Measurements from ENCODE around the gene SMS.

Gene SMS

GRCh38 chrX:21932292-21933002, 8.1 kb upstream of the SMS start:
- no peaks in the 10 kb centered on the region for H3K36me3 ChIP-seq (ENCODE audit: control insufficient read depth, insufficient read depth, low read length)
- H3K9me3 ChIP-seq (ENCODE audit: control insufficient read depth, insufficient read depth, low read depth, low read length), result no peaks in the 10 kb centered on the region
- no peaks in the 10 kb centered on the region for H3K27me3 ChIP-seq (ENCODE audit: control insufficient read depth, insufficient read depth, low read length)
- H3K4me3 ChIP-seq (ENCODE audit: low read depth, low read length), result no peak overlapping the region
- H3K27ac ChIP-seq (ENCODE audit: low read depth, low read length), result peak overlapping the region; percentile 54; the same call in 1 of the 2 replicates
- no peak overlapping the region for H3K9ac ChIP-seq (ENCODE audit: low read length)
- H3K4me1 ChIP-seq (ENCODE audit: control insufficient read depth, insufficient read depth, low read length), result peaks cover 6% of the 10 kb centered on the region

GRCh38 chrX:21933077-21933476, 7.4 kb upstream of the SMS start:
- Histone ChIP-seq H3K4me1 (ENCODE audit: control insufficient read depth, insufficient read depth, low read length) (peaks cover 2% of the 10 kb centered on the region; the same call in 1 of the 2 replicates), H3K27ac (ENCODE audit: low read depth, low read length) (no peak overlapping the region), H3K9me3 (ENCODE audit: control insufficient read depth, insufficient read depth, low read depth, low read length) (no peaks in the 10 kb centered on the region), H3K36me3 (ENCODE audit: control insufficient read depth, insufficient read depth, low read length) (no peaks in the 10 kb centered on the region), H3K9ac (ENCODE audit: low read length) (no peak overlapping the region), H3K4me3 (ENCODE audit: low read depth, low read length) (no peak overlapping the region), H3K27me3 (ENCODE audit: control insufficient read depth, insufficient read depth, low read length) (peaks cover 2% of the 10 kb centered on the region; the same call in 1 of the 2 replicates)

- H3K9ac ChIP-seq (ENCODE audit: low read length), result no peak overlapping the region
- H3K4me3 ChIP-seq (ENCODE audit: low read depth, low read length), result no peak overlapping the region
- no peaks in the 10 kb centered on the region for H3K9me3 ChIP-seq (ENCODE audit: control insufficient read depth, insufficient read depth, low read depth, low read length)
- no peaks in the 10 kb centered on the region for H3K36me3 ChIP-seq (ENCODE audit: control insufficient read depth, insufficient read depth, low read length)
- H3K4me1 ChIP-seq (ENCODE audit: control insufficient read depth, insufficient read depth, low read length), result no peaks in the 10 kb centered on the region; the same call in 1 of the 2 replicates
- H3K27me3 ChIP-seq (ENCODE audit: control insufficient read depth, insufficient read depth, low read length), result peaks cover 3% of the 10 kb centered on the region; the same call in 1 of the 2 replicates
- H3K27ac ChIP-seq (ENCODE audit: low read depth, low read length), result no peak overlapping the region
These were observed 6.1 kb upstream of the SMS start for GRCh38 chrX:21934414-21934813.

- peaks cover 31% of the 10 kb centered on the region for H3K4me1 ChIP-seq (ENCODE audit: control insufficient read depth, insufficient read depth, low read length)
- no peaks in the 10 kb centered on the region for H3K9me3 ChIP-seq (ENCODE audit: control insufficient read depth, insufficient read depth, low read depth, low read length)
- peak overlapping the region; percentile 90 for H3K9ac ChIP-seq (ENCODE audit: low read length)
- peaks cover 3% of the 10 kb centered on the region; the same call in 1 of the 2 replicates for H3K27me3 ChIP-seq (ENCODE audit: control insufficient read depth, insufficient read depth, low read length)
- H3K27ac ChIP-seq (ENCODE audit: low read depth, low read length), result 0 out of 2 replicates have a peak overlapping the region, but pooled peaks have one; percentile 67
- H3K4me3 ChIP-seq (ENCODE audit: low read depth, low read length), result peak overlapping the region; percentile 66
- peaks cover 13% of the 10 kb centered on the region for H3K36me3 ChIP-seq (ENCODE audit: control insufficient read depth, insufficient read depth, low read length)
These were observed 603 bp upstream of the SMS start for GRCh38 chrX:21939906-21940305.

GRCh38 chrX:21943460-21944135, 3.1 kb downstream of the SMS start:
- Histone ChIP-seq H3K4me1 (ENCODE audit: control insufficient read depth, insufficient read depth, low read length) (peaks cover 65% of the 10 kb centered on the region), H3K9ac (ENCODE audit: low read length) (peak overlapping the region; percentile 59), H3K36me3 (ENCODE audit: control insufficient read depth, insufficient read depth, low read length) (peaks cover 17% of the 10 kb centered on the region), H3K4me3 (ENCODE audit: low read depth, low read length) (peak overlapping the region; percentile 66), H3K27me3 (ENCODE audit: control insufficient read depth, insufficient read depth, low read length) (no peaks in the 10 kb centered on the region), H3K27ac (ENCODE audit: low read depth, low read length) (peak overlapping the region; percentile 53; the same call in 1 of the 2 replicates), H3K9me3 (ENCODE audit: control insufficient read depth, insufficient read depth, low read depth, low read length) (no peaks in the 10 kb centered on the region)

GRCh38 chrX:21944136-21944615, 3.7 kb downstream of the SMS start:
- Histone ChIP-seq H3K9me3 (ENCODE audit: control insufficient read depth, insufficient read depth, low read depth, low read length) (no peaks in the 10 kb centered on the region), H3K36me3 (ENCODE audit: control insufficient read depth, insufficient read depth, low read length) (peaks cover 21% of the 10 kb centered on the region), H3K9ac (ENCODE audit: low read length) (peak overlapping the region; percentile 17), H3K4me3 (ENCODE audit: low read depth, low read length) (peak overlapping the region; percentile 66), H3K27me3 (ENCODE audit: control insufficient read depth, insufficient read depth, low read length) (no peaks in the 10 kb centered on the region), H3K4me1 (ENCODE audit: control insufficient read depth, insufficient read depth, low read length) (peaks cover 71% of the 10 kb centered on the region), H3K27ac (ENCODE audit: low read depth, low read length) (peak overlapping the region; percentile 53; the same call in 1 of the 2 replicates)

- Histone ChIP-seq H3K36me3 (ENCODE audit: control insufficient read depth, insufficient read depth, low read length) (peaks cover 20% of the 10 kb centered on the region), H3K27me3 (ENCODE audit: control insufficient read depth, insufficient read depth, low read length) (no peaks in the 10 kb centered on the region), H3K27ac (ENCODE audit: low read depth, low read length) (peak overlapping the region; percentile 30; the same call in 1 of the 2 replicates), H3K9ac (ENCODE audit: low read length) (peak overlapping the region; percentile 40), H3K4me1 (ENCODE audit: control insufficient read depth, insufficient read depth, low read length) (peaks cover 73% of the 10 kb centered on the region), H3K4me3 (ENCODE audit: low read depth, low read length) (peak overlapping the region; percentile 26), H3K9me3 (ENCODE audit: control insufficient read depth, insufficient read depth, low read depth, low read length) (no peaks in the 10 kb centered on the region)
These were observed 6.6 kb downstream of the SMS start for GRCh38 chrX:21946925-21947641.

- Histone ChIP-seq H3K27me3 (ENCODE audit: control insufficient read depth, insufficient read depth, low read length) (no peaks in the 10 kb centered on the region), H3K9me3 (ENCODE audit: control insufficient read depth, insufficient read depth, low read depth, low read length) (no peaks in the 10 kb centered on the region), H3K36me3 (ENCODE audit: control insufficient read depth, insufficient read depth, low read length) (peaks cover 15% of the 10 kb centered on the region; the same call in 1 of the 2 replicates), H3K4me1 (ENCODE audit: control insufficient read depth, insufficient read depth, low read length) (peaks cover 71% of the 10 kb centered on the region), H3K27ac (ENCODE audit: low read depth, low read length) (peak overlapping the region; percentile 30; the same call in 1 of the 2 replicates), H3K9ac (ENCODE audit: low read length) (peak overlapping the region; percentile 40), H3K4me3 (ENCODE audit: low read depth, low read length) (peak overlapping the region; percentile 26)
These were observed 7.2 kb downstream of the SMS start for GRCh38 chrX:21947671-21948070.

- Histone ChIP-seq H3K4me1 (ENCODE audit: control insufficient read depth, insufficient read depth, low read length) (peaks cover 71% of the 10 kb centered on the region), H3K9ac (ENCODE audit: low read length) (no peak overlapping the region), H3K4me3 (ENCODE audit: low read depth, low read length) (no peak overlapping the region), H3K27ac (ENCODE audit: low read depth, low read length) (no peak overlapping the region), H3K27me3 (ENCODE audit: control insufficient read depth, insufficient read depth, low read length) (no peaks in the 10 kb centered on the region), H3K36me3 (ENCODE audit: control insufficient read depth, insufficient read depth, low read length) (peaks cover 11% of the 10 kb centered on the region; the same call in 1 of the 2 replicates), H3K9me3 (ENCODE audit: control insufficient read depth, insufficient read depth, low read depth, low read length) (no peaks in the 10 kb centered on the region)
These were observed 8.5 kb downstream of the SMS start for GRCh38 chrX:21948897-21949578.

GRCh38 chrX:21949689-21950088, 9.2 kb downstream of the SMS start:
- Histone ChIP-seq H3K9ac (ENCODE audit: low read length) (no peak overlapping the region), H3K4me1 (ENCODE audit: control insufficient read depth, insufficient read depth, low read length) (peaks cover 73% of the 10 kb centered on the region), H3K4me3 (ENCODE audit: low read depth, low read length) (no peak overlapping the region)

More at GRCh38 chrX:21949689-21950088, 9.2 kb downstream of the SMS start:
- no peaks in the 10 kb centered on the region for H3K27me3 ChIP-seq (ENCODE audit: control insufficient read depth, insufficient read depth, low read length)
- H3K27ac ChIP-seq (ENCODE audit: low read depth, low read length), result no peak overlapping the region
- H3K9me3 ChIP-seq (ENCODE audit: control insufficient read depth, insufficient read depth, low read depth, low read length), result no peaks in the 10 kb centered on the region
- peaks cover 13% of the 10 kb centered on the region; the same call in 1 of the 2 replicates for H3K36me3 ChIP-seq (ENCODE audit: control insufficient read depth, insufficient read depth, low read length)

All from HUES6 (cell line).